Measurements from ENCODE around the gene MGA.

MGA gene

DNA sequence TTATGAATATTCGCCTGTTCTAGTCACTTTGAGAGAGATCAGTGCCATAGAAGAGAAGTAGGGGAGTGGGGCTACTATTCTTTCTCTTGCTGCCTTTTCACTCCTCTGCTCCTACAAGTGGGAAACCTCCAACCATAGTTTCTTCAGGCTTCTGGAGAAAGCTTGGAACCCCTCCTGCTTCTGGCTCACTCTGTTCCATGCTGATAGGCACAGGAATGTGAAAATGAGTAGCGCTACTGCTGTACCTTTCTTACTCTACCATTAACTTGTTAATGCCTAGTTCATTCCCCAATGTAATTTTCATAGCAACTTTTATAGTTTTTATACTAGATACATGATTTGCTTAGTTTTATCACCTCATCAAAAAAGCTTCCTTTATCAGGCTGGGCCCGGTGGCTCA, 141.0 kb downstream of the MGA start:
- H3K4me3 ChIP-seq (ENCODE audit: low read depth, low read length): no peak overlapping the region
- TF ChIP-seq, protein P1, sequence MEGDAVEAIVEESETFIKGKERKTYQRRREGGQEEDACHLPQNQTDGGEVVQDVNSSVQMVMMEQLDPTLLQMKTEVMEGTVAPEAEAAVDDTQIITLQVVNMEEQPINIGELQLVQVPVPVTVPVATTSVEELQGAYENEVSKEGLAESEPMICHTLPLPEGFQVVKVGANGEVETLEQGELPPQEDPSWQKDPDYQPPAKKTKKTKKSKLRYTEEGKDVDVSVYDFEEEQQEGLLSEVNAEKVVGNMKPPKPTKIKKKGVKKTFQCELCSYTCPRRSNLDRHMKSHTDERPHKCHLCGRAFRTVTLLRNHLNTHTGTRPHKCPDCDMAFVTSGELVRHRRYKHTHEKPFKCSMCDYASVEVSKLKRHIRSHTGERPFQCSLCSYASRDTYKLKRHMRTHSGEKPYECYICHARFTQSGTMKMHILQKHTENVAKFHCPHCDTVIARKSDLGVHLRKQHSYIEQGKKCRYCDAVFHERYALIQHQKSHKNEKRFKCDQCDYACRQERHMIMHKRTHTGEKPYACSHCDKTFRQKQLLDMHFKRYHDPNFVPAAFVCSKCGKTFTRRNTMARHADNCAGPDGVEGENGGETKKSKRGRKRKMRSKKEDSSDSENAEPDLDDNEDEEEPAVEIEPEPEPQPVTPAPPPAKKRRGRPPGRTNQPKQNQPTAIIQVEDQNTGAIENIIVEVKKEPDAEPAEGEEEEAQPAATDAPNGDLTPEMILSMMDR (IDR thresholded peaks at IDR 0.05; ENCODE audit: insufficient read depth, low read depth, low read length, missing control alignments): no peak
- no peak for DNase-seq (ENCODE audit: low read depth)

- TF ChIP-seq, protein P1 (IDR thresholded peaks at IDR 0.05; ENCODE audit: insufficient read depth, low read depth, low read length, missing control alignments): no peak
- no peak overlapping the region for H3K4me3 ChIP-seq (ENCODE audit: low read depth, low read length)
- DNase-seq (ENCODE audit: low read depth): no peak
These were observed 141.7 kb downstream of the MGA start for GRCh38 chr15:41801850-41802455.

DNA sequence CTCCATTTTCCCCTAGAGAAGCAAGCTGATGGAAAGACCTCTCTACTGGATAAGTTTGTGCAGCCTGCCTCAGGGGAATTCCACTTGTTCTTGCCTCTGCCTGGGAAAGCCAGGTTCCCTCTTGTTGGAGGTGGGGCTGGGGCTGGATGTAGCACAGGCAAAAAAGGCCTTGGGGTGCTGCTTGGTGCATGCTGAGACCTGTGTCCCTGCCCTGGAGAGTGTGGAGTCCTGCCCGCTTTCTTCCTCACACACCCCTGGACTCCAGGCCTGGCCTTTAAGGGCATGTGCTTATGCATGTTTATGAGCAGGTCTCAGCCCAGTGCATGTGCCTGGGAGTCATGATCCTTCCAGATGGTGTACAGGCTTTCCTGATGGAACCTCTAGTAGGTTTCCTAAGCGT, 144.2 kb downstream of the MGA start:
- TF ChIP-seq, protein P1 (IDR thresholded peaks at IDR 0.05; ENCODE audit: insufficient read depth, low read depth, low read length, missing control alignments): no peak
- H3K4me3 ChIP-seq (ENCODE audit: low read depth, low read length): no peak overlapping the region
- DNase-seq (ENCODE audit: low read depth): no peak

DNA sequence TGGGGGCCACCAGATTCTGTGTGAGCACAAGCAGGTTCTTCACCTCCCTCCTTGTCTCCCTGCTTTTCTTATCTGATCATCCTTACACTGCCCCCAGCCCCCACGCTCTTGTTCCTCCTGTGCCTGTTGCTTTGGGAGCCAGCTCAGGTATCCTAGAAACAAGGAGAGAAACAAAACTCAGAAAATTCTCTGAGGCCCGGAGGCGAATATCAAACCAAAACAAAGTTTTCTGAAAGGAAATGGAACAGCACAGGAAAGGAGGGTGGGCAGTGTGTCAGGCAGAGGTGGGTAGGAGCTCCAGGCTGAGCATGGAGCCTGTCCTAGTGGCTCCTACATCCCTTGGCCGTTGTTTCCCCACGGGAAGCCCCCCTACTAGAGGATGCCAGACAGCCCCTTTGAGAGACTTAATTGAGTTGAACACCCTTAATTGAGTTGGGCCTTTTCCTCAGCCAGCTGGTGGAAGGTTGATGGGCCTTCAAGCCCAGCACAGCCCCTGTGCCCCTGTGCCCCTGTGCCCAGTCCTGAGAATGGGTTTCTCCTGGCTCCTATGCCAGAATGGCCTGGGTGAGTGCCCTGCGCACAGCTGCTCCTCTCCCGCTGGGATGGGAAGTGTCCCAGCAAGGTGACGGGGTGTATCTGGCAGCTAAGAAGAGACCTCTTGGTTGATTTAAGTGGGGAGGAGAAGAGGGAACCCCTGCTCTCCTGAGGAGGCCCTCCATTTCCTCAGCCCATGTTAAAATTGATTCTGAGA, 144.9 kb downstream of the MGA start:
- no peak for DNase-seq (ENCODE audit: low read depth)
- H3K4me3 ChIP-seq (ENCODE audit: low read depth, low read length): no peak overlapping the region
- TF ChIP-seq, protein P1 (IDR thresholded peaks at IDR 0.05; ENCODE audit: insufficient read depth, low read depth, low read length, missing control alignments): no peak

GRCh38 chr15:41805711-41806110, 145.5 kb downstream of the MGA start:
- H3K4me3 ChIP-seq (ENCODE audit: low read depth, low read length): no peak overlapping the region
- TF ChIP-seq, protein P1 (IDR thresholded peaks at IDR 0.05; ENCODE audit: insufficient read depth, low read depth, low read length, missing control alignments): no peak
- DNase-seq (ENCODE audit: low read depth): no peak

DNA sequence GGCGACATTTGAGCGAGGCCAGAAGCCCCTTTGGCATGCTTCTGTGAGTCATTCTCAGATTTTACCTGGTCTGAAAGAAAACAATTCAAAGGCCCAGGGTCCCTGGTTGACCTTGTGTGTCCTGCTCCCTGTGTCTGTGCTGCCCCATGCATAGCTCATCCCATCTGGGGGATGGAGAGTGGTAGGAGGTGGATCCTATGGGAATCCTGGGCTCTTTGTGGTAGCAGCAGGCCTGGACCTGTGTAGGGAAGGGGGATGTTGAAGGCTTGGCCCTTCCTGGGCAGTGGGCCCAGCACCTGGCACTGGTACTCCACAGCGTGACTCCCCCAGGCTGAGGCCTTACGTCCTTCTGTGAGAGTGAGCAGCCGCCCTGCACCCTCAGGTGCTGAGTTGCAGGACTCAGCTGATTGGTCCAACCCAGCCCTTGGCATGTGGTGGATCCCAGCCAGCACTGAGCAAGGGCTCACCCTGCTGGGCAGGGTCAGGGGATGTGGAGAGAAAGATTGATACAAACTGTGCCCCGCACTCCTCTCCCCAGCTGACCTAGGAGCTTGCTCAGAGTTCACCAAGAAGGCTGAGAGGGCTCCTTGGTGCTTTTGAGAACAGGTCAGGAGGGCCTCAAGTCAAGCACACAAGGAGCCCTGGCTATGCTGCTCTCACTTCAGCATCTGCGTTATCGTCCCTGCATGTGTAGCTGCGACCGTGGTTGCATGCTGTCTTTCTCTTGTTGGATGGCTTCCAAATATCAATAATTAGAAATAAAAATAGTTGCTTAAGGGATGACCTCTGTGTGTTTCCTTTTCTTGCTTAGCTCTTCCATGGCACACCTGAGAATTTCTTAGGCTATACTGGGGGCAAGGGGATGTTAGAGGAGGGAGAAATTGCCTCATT, 146.3 kb downstream of the MGA start:
- TF ChIP-seq, protein P1 (IDR thresholded peaks at IDR 0.05; ENCODE audit: insufficient read depth, low read depth, low read length, missing control alignments): no peak
- no peak for DNase-seq (ENCODE audit: low read depth)
- no peak overlapping the region for H3K4me3 ChIP-seq (ENCODE audit: low read depth, low read length)

Data from GM12865 (cell line).